EL (cell line): ENCODE results near the gene RRBP1.

ENCODE experiments used
- DNase-seq: peaks from one replicate; pipeline ENCODE4 v3.0.0-alpha.2; 2016

The RRBP1 gene

GRCh38 chr20:17601957-17602356, 80.1 kb downstream of the RRBP1 start:
- DNase-seq, result no peak

GRCh38 chr20:17598013-17598550, 84.0 kb downstream of the RRBP1 start:
- no peak for DNase-seq

GRCh38 chr20:17595856-17596255, 86.2 kb downstream of the RRBP1 start:
- no peak for DNase-seq

- no peak for DNase-seq
These were observed 87.6 kb downstream of the RRBP1 start for GRCh38 chr20:17594443-17594842.

GRCh38 chr20:17593902-17594301, 88.1 kb downstream of the RRBP1 start:
- DNase-seq, result no peak

GRCh38 chr20:17590245-17590644, 91.8 kb downstream of the RRBP1 start:
- no peak for DNase-seq

GRCh38 chr20:17589161-17589834, 92.7 kb downstream of the RRBP1 start:
- peak; percentile 17 for DNase-seq

GRCh38 chr20:17587824-17588223, 94.2 kb downstream of the RRBP1 start:
- no peak for DNase-seq

- no peak for DNase-seq
These were observed 94.9 kb downstream of the RRBP1 start for GRCh38 chr20:17587148-17587547.

- DNase-seq, result no peak
These were observed 95.8 kb downstream of the RRBP1 start for GRCh38 chr20:17586250-17586649.

GRCh38 chr20:17584689-17585088, 97.4 kb downstream of the RRBP1 start:
- DNase-seq, result no peak

GRCh38 chr20:17583126-17583525, 98.9 kb downstream of the RRBP1 start:
- no peak for DNase-seq

GRCh38 chr20:17580895-17581294, 101.1 kb downstream of the RRBP1 start:
- DNase-seq, result no peak

- DNase-seq, result peak; percentile 25
These were observed 102.5 kb downstream of the RRBP1 start for GRCh38 chr20:17579369-17580039.

GRCh38 chr20:17576215-17576614, 105.8 kb downstream of the RRBP1 start:
- no peak for DNase-seq

- DNase-seq, result no peak
These were observed 108.6 kb downstream of the RRBP1 start for GRCh38 chr20:17573463-17573862.

- no peak for DNase-seq
These were observed 109.9 kb downstream of the RRBP1 start for GRCh38 chr20:17572034-17572638.

- peak; percentile 24 for DNase-seq
These were observed 110.9 kb downstream of the RRBP1 start for GRCh38 chr20:17571153-17571527.

GRCh38 chr20:17570347-17571152, 111.5 kb downstream of the RRBP1 start:
- DNase-seq, result peak; percentile 65

GRCh38 chr20:17569616-17570346, 112.3 kb downstream of the RRBP1 start, which contains the start of gene DSTN:
Gene DSTN (plus strand): TSS chr20:17570075. CDS start chr20:17570209, 134 bp downstream.
- peak; percentile 96 for DNase-seq

- DNase-seq, result peak; percentile 99
These were observed 113.0 kb downstream of the RRBP1 start for GRCh38 chr20:17568972-17569521.
